Head of caudate nucleus (tissue), 42 donors: Measurements from ENCODE around the gene TMEFF1.
"Not testable (repeated sequence)": the region's sequence is repeated elsewhere in the genome, so short reads cannot be mapped to it uniquely, and the experiment has no call there.

Source experiments
- DNase-seq, 42 donors: peaks; one replicate each; pipeline versions ENCODE4 v3.0.0 to v3.0.0-alpha.2; 2020 to 2021; ENCODE audit warnings: mixed read lengths in 7 of 42
- intact Hi-C: fragments of 100-400 bp; cut with DNase I; formaldehyde crosslinking; loops from one replicate; pipeline ENCODE4 v1.15.0; 2022

TMEFF1 gene

GRCh38 chr9:100474082-100474923, 1.4 kb downstream of the TMEFF1 start:
- intact Hi-C loops, result loop anchor here (10.0 kb wide), 1 partner anchor 50 kb away; the partner anchor contains the start of gene MSANTD3
- DNase-seq, result peak in 40 of 42 donors; percentile 6 to 73 (median 46)

- no peak for DNase-seq
- intact Hi-C loops, result loop anchor here (10.0 kb wide), 1 partner anchor 50 kb away; the partner anchor contains the start of gene MSANTD3
Measured at GRCh38 chr9:100474924-100475276, 2.0 kb downstream of the TMEFF1 start.

- intact Hi-C loops, result loop anchor here (10.0 kb wide), 1 partner anchor 52 kb away; the partner anchor contains the start of gene MSANTD3
- DNase-seq, result no peak
Measured at GRCh38 chr9:100477241-100477640, 4.3 kb downstream of the TMEFF1 start.

- intact Hi-C loops, result loop anchor here (10.0 kb wide), 1 partner anchor 53 kb away; the partner anchor contains the start of gene MSANTD3
- no peak for DNase-seq
Measured at GRCh38 chr9:100478192-100478591, 5.2 kb downstream of the TMEFF1 start.

- DNase-seq, result no peak
- intact Hi-C loops, result loop anchor here (10.0 kb wide), 1 partner anchor 55 kb away; the partner anchor contains the start of gene MSANTD3
Measured at GRCh38 chr9:100479820-100480219, 6.9 kb downstream of the TMEFF1 start.

- intact Hi-C loops, result no loop called here
- no peak for DNase-seq
Measured at GRCh38 chr9:100485196-100485595, 12.2 kb downstream of the TMEFF1 start.

- DNase-seq, result no peak
- intact Hi-C loops, result no loop called here
Measured at GRCh38 chr9:100486479-100487176, 13.7 kb downstream of the TMEFF1 start.

- no peak for DNase-seq
- intact Hi-C loops, result no loop called here
Measured at GRCh38 chr9:100488177-100488576, 15.2 kb downstream of the TMEFF1 start.

- intact Hi-C loops, result no loop called here
- DNase-seq, result peak in 26 of 42 donors; percentile 9 to 86 (median 55)
Measured at GRCh38 chr9:100489836-100490235, 16.9 kb downstream of the TMEFF1 start.

- DNase-seq, result peak in 5 of 42 donors; percentile 42 to 66 (median 46)
- intact Hi-C loops, result no loop called here
Measured at GRCh38 chr9:100492952-100493351, 20.0 kb downstream of the TMEFF1 start.

GRCh38 chr9:100498592-100498991, 25.6 kb downstream of the TMEFF1 start:
- intact Hi-C loops, result no loop called here
- DNase-seq, result no peak

- intact Hi-C loops, result no loop called here
- DNase-seq, result no peak
Measured at GRCh38 chr9:100499460-100499859, 26.5 kb downstream of the TMEFF1 start.

- intact Hi-C loops, result no loop called here
- no peak for DNase-seq
Measured at GRCh38 chr9:100499866-100500265, 26.9 kb downstream of the TMEFF1 start.

GRCh38 chr9:100505564-100506159, 32.7 kb downstream of the TMEFF1 start:
- intact Hi-C loops, result no loop called here
- DNase-seq, result peak in 39 of 42 donors; percentile 24 to 88 (median 64)

- intact Hi-C loops, DNase-seq: not testable (repeated sequence)
Measured at GRCh38 chr9:100507350-100507749, 34.4 kb downstream of the TMEFF1 start.

- DNase-seq, result no peak
Measured at GRCh38 chr9:100511205-100511604, 38.3 kb downstream of the TMEFF1 start.

GRCh38 chr9:100515578-100516494, 42.9 kb downstream of the TMEFF1 start:
- intact Hi-C loops, result no loop called here
- no peak for DNase-seq

More at GRCh38 chr9:100511205-100511604, 38.3 kb downstream of the TMEFF1 start:
- intact Hi-C loops, result no loop called here

- intact Hi-C loops, result no loop called here
- no peak for DNase-seq
Measured at GRCh38 chr9:100521282-100521681, 48.3 kb downstream of the TMEFF1 start.
